Astrocyte of the spinal cord (primary cell): ENCODE results near the gene ORC4.
A peak's percentile ranks its signal among the peaks of the same experiment; 100 is the strongest.

ENCODE experiments used
- DNase-seq: peaks from one replicate; pipeline ENCODE4 v3.0.0; 2011; ENCODE audit warnings: low read depth, low spot score
- H3K4me3 ChIP-seq: 2 replicates; pipeline ENCODE4 v1.5.1; 2011; ENCODE audit warnings: low read depth, mild to moderate bottlenecking, low read length, moderate library complexity
- CTCF ChIP-seq: IDR thresholded peaks from 2 replicates; pipeline ENCODE4 v1.5.1; 2012; ENCODE audit warnings: low read depth, mild to moderate bottlenecking, low read length, inconsistent platforms
- in situ Hi-C: cut with HindIII; loops from 2 replicates; pipeline ENCODE4 v1.10.0; 2017; ENCODE audit warnings: low sequenced_read_pairs

Gene ORC4

GRCh38 chr2:148020111-148021058 is at the start of gene ORC4:
TSS of gene ORC4 (minus strand) at chr2:148020737. CDS start at chr2:147975958, 44,779 bp downstream.
- TF ChIP-seq CTCF, result peak; percentile 54
- peak; percentile 100 for DNase-seq
- in situ Hi-C loops, result no loop called here
- H3K4me3 ChIP-seq, result peak within 1 kb of the TSS; percentile 95

- no peak for DNase-seq
- no peak for TF ChIP-seq CTCF
- in situ Hi-C loops, result no loop called here
- H3K4me3 ChIP-seq, result no peak overlapping the region
Measured at GRCh38 chr2:148067801-148068200, 47.3 kb upstream of the ORC4 start.

- H3K4me3 ChIP-seq, result no peak overlapping the region
- DNase-seq, result no peak
- in situ Hi-C loops, result no loop called here
- no peak for TF ChIP-seq CTCF
Measured at GRCh38 chr2:148065936-148066335, 45.4 kb upstream of the ORC4 start.

- no peak for TF ChIP-seq CTCF
- DNase-seq, result no peak
- in situ Hi-C loops, result no loop called here
- H3K4me3 ChIP-seq, result no peak overlapping the region
Measured at GRCh38 chr2:148063633-148064032, 43.1 kb upstream of the ORC4 start.

GRCh38 chr2:148058641-148059040 is 38.1 kb upstream of the ORC4 start:
- in situ Hi-C loops, result no loop called here
- TF ChIP-seq CTCF, result no peak
- H3K4me3 ChIP-seq, result no peak overlapping the region
- DNase-seq, result no peak

GRCh38 chr2:148052687-148053086 is 32.1 kb upstream of the ORC4 start:
- H3K4me3 ChIP-seq, result no peak overlapping the region
- no peak for TF ChIP-seq CTCF
- in situ Hi-C loops, result no loop called here
- DNase-seq, result no peak
